CD4-positive, CD25-positive, alpha-beta regulatory T cell (primary cell): ENCODE data around the gene ALAS1. TPM values are rescaled to one million over a fixed set of nuclear protein-coding genes. Genes with fewer than 3 reads are reported as not detected.
A peak's percentile ranks its signal among the peaks of the same experiment; 100 is the strongest.
"Not testable (repeated sequence)": the region's sequence is repeated elsewhere in the genome, so short reads cannot be mapped to it uniquely, and the experiment has no call there.

Experiments used
- ATAC-seq, 2 donors: fragments of 150-1000 bp; cut with Tn5 transposase; one replicate each; pipeline ENCODE4 v1.10.0; 2021; ENCODE audit warnings: low read depth in 2 of 2, moderate number of reproducible peaks in 2 of 2, moderate library complexity in 1 of 2
- DNase-seq, 3 donors: peaks; one replicate each; pipeline versions ENCODE4 v3.0.0 to v3.0.0-alpha.2; 2012 to 2022; ENCODE audit warnings: mixed read lengths in 1 of 3
- H3K27ac ChIP-seq: one replicate; pipeline ENCODE4 v1.7.0; 2013; ENCODE audit warnings: mild to moderate bottlenecking, low read length; ENCODE audit not compliant: insufficient read depth, poor library complexity, severe bottlenecking
- H3K27me3 ChIP-seq: one replicate; pipeline ENCODE4 v1.7.0; 2013; ENCODE audit warnings: low read length; ENCODE audit not compliant: control insufficient read depth, insufficient read depth
- H3K36me3 ChIP-seq: one replicate; pipeline ENCODE4 v1.7.0; 2013; ENCODE audit warnings: mild to moderate bottlenecking, low read length, moderate library complexity; ENCODE audit not compliant: control insufficient read depth, insufficient read depth
- H3K4me1 ChIP-seq: 2 replicates; pipeline ENCODE4 v1.7.0; 2013; ENCODE audit warnings: mild to moderate bottlenecking, low read length; ENCODE audit not compliant: insufficient read depth, control insufficient read depth, poor library complexity, severe bottlenecking
- H3K4me3 ChIP-seq: one replicate; pipeline ENCODE4 v1.7.0; 2013; ENCODE audit warnings: low read depth, mild to moderate bottlenecking, low read length, moderate library complexity
- H3K9me3 ChIP-seq, 2 experiments: 1 replicate in 1 of 2; 2 replicates in 1 of 2; pipeline ENCODE4 v1.7.0; 2013; ENCODE audit warnings: low read length in 2 of 2, mild to moderate bottlenecking in 1 of 2, moderate library complexity in 1 of 2; ENCODE audit not compliant: control insufficient read depth in 2 of 2
- H3K27ac Mint-ChIP-seq, 3 donors: one replicate each; pipeline ENCODE4 v1.8.0; 2020 to 2022; ENCODE audit warnings: mild to moderate bottlenecking in 3 of 3, mixed read lengths in 3 of 3, moderate library complexity in 2 of 3
- H3K27me3 Mint-ChIP-seq: one replicate; pipeline ENCODE4 v1.8.0; 2022; ENCODE audit warnings: mild to moderate bottlenecking, mixed read lengths
- H3K36me3 Mint-ChIP-seq: one replicate; pipeline ENCODE4 v1.8.0; 2020; ENCODE audit warnings: mixed read lengths
- H3K4me1 Mint-ChIP-seq, 4 donors: one replicate each; pipeline ENCODE4 v1.8.0; 2020 to 2022; ENCODE audit warnings: mixed read lengths in 4 of 4, mild to moderate bottlenecking in 1 of 4
- H3K4me3 Mint-ChIP-seq, 4 donors: one replicate each; pipeline ENCODE4 v1.8.0; 2020 to 2022; ENCODE audit warnings: mild to moderate bottlenecking in 4 of 4, mixed read lengths in 4 of 4, moderate library complexity in 3 of 4
- H3K9me3 Mint-ChIP-seq, 7 donors: one replicate each; pipeline ENCODE4 v1.8.0; 2020 to 2022; ENCODE audit warnings: mixed read lengths in 7 of 7, mild to moderate bottlenecking in 3 of 7, moderate library complexity in 2 of 7
- polyA plus RNA-seq, 4 donors: library from polyadenylated mRNA; unstranded; fragments of 300-500 nt; fragmentation: Illumina TruSeq; gene quantifications; one replicate each; pipeline ENCODE4 v1.2.3, GENCODE V29; 2021
- total RNA-seq: library from RNA; stranded (reverse); gene quantifications from one replicate; pipeline ENCODE4 v1.2.3, GENCODE V29; 2022

ALAS1 gene
- total and polyA plus RNA-seq, 5 donors from 2014 or later: 17.1 to 41.4 (median 27.7) TPM

DNA sequence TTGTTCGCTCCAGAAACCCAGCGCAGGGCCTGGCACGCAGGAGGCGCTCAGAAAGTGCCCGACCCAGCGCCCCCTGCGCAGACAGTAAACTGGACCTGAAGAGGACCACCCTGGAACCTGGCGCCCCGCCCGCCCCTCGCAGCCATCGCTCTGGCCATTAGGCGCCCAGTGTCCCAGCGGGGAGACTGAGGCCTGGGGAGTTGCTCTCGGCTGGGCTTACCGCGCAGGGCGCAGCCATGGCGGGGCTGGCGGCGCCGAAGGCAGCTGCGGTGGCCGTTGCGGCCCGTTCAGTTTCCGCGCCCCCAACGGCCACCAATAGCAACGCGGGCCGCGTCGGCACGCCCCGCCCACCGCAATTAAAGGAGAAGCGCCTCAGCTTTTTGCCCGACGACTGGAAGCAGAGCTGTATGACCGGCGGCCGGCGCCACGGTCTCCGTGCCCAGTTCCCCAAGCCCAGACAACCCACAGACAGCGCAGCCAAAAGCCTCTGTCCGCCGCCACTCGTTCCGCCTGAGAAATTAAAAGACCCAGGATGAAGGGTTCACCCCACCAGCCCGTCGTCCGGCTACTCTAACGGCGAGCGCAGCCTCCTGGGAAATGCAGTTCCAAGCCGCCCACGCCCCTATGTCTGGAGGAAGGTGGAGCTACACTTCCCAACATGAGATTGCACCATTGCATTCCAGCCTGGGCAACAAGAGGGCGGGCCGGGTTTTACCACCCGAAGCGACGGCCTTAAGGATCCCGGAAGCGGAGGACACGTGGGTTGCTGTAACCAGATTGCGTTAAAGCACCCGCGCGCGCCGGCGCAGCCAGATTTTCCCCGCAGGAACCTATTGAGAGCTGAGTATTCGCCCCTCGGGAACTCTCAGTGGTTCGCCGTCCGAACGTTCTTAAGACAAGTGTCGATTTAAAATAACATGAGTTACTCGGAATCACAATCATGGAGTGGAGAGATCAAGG, 43.5 kb upstream of the ALAS1 start, which contains the start of gene POC1A:
POC1A (minus strand) TSS at position 289 of the 960 bp plus-strand sequence; CDS start at position 238, 51 bp downstream.
- Mint-ChIP-seq H3K36me3 (no peaks in the 10 kb centered on the region), H3K27me3 (peaks cover 2% of the 10 kb centered on the region), H3K4me1 (peaks cover 0 to 17% (median 7%) of the 10 kb centered on the region in 4 donors), H3K9me3 (no peaks in the 10 kb centered on the region), H3K4me3 (peak within 1 kb of the TSS; percentile 93 to 97 (median 96)), H3K27ac (peak within 1 kb of the TSS; percentile 94 to 98 (median 95))
- Histone ChIP-seq H3K27ac (peak within 1 kb of the TSS; percentile 85), H3K9me3 (no peaks in the 10 kb centered on the region), H3K4me1 (peaks cover 13% of the 10 kb centered on the region), H3K36me3 (no peaks in the 10 kb centered on the region), H3K27me3 (no peaks in the 10 kb centered on the region), H3K4me3 (peak within 1 kb of the TSS; percentile 89)
- ATAC-seq (peak; percentile 82), DNase-seq (peak; percentile 81 to 95 (median 84))

GRCh38 chr3:52155912-52156311, 42.0 kb upstream of the ALAS1 start:
- H3K4me1 ChIP-seq: peaks cover 13% of the 10 kb centered on the region
- DNase-seq: no peak
- no peaks in the 10 kb centered on the region for H3K27me3 ChIP-seq
- H3K36me3 Mint-ChIP-seq: no peaks in the 10 kb centered on the region
- peaks cover 0 to 17% (median 7%) of the 10 kb centered on the region in 4 donors for H3K4me1 Mint-ChIP-seq
- no peaks in the 10 kb centered on the region for H3K9me3 ChIP-seq
- H3K36me3 ChIP-seq: no peaks in the 10 kb centered on the region
- H3K4me3 ChIP-seq: no peak overlapping the region
- no peaks in the 10 kb centered on the region for H3K9me3 Mint-ChIP-seq
- no peak for ATAC-seq
- no peak overlapping the region for H3K27ac ChIP-seq
- H3K27me3 Mint-ChIP-seq: peaks cover 7% of the 10 kb centered on the region
- H3K27ac Mint-ChIP-seq: peak overlapping the region in 2 of 3 donors; percentile 51 to 56
- H3K4me3 Mint-ChIP-seq: peak overlapping the region; percentile 59 to 96 (median 80)

DNA sequence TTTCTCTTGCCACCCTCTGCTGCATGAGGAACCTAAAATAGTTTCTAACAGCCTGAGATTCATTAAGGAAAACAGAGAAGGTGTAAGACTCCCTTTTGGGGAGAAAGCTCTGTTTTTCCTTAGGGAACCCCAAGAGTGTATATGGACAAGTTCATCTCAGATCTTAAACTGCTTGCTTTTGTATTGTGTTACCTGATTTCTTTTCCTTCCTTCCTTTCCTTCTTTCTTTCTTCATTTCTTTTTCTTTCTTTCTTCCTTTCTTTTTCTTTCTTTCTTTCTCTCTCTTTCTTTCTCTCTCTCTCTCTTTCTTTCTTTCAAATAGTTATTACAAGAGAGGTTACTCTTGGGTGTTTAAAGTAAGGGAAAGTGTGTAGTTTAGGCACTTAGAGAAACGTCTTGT, 38.5 kb upstream of the ALAS1 start:
- Histone ChIP-seq H3K36me3 (no peaks in the 10 kb centered on the region), H3K27ac (no peak overlapping the region), H3K4me3 (no peak overlapping the region), H3K4me1 (peaks cover 6% of the 10 kb centered on the region), H3K9me3 (no peaks in the 10 kb centered on the region), H3K27me3 (no peaks in the 10 kb centered on the region)
- Mint-ChIP-seq H3K27ac (peak overlapping the region in 1 of 3 donors; percentile 67), H3K27me3 (peaks cover 7% of the 10 kb centered on the region), H3K4me3 (no peak overlapping the region), H3K36me3 (no peaks in the 10 kb centered on the region), H3K9me3 (no peaks in the 10 kb centered on the region), H3K4me1 (peaks cover 0 to 12% (median 5%) of the 10 kb centered on the region in 4 donors)
- DNase-seq (no peak), ATAC-seq (no peak)

GRCh38 chr3:52162250-52162872, 35.6 kb upstream of the ALAS1 start:
- Mint-ChIP-seq H3K36me3 (no peaks in the 10 kb centered on the region), H3K27me3 (peaks cover 17% of the 10 kb centered on the region), H3K27ac (no peak overlapping the region), H3K9me3 (no peaks in the 10 kb centered on the region), H3K4me1 (no peaks in the 10 kb centered on the region), H3K4me3 (no peak overlapping the region)
- no peak for ATAC-seq
- no peak for DNase-seq
- no peak overlapping the region for H3K4me3 ChIP-seq
- H3K27ac ChIP-seq: no peak overlapping the region
- H3K27me3 ChIP-seq: no peaks in the 10 kb centered on the region
- no peaks in the 10 kb centered on the region for H3K9me3 ChIP-seq
- no peaks in the 10 kb centered on the region for H3K4me1 ChIP-seq
- H3K36me3 ChIP-seq: no peaks in the 10 kb centered on the region

- H3K4me1 Mint-ChIP-seq: peaks cover 0 to 3% (median 0%) of the 10 kb centered on the region in 4 donors
- Histone ChIP-seq H3K27me3 (no peaks in the 10 kb centered on the region), H3K27ac (no peak overlapping the region), H3K4me1 (no peaks in the 10 kb centered on the region), H3K9me3 (no peaks in the 10 kb centered on the region), H3K36me3 (no peaks in the 10 kb centered on the region), H3K4me3 (no peak overlapping the region)
- H3K36me3 Mint-ChIP-seq: no peaks in the 10 kb centered on the region
- no peak overlapping the region for H3K4me3 Mint-ChIP-seq
- ATAC-seq (no peak), DNase-seq (no peak)
- H3K27ac Mint-ChIP-seq: no peak overlapping the region
- peaks cover 11% of the 10 kb centered on the region for H3K27me3 Mint-ChIP-seq
- H3K9me3 Mint-ChIP-seq: no peaks in the 10 kb centered on the region
Measured at GRCh38 chr3:52167240-52167639, 30.7 kb upstream of the ALAS1 start.

GRCh38 chr3:52170217-52170616, 27.7 kb upstream of the ALAS1 start:
- H3K4me1 Mint-ChIP-seq, H3K9me3 Mint-ChIP-seq, H3K27ac Mint-ChIP-seq, H3K4me1 ChIP-seq, H3K27me3 ChIP-seq, H3K9me3 ChIP-seq, H3K4me3 Mint-ChIP-seq, H3K36me3 Mint-ChIP-seq, H3K36me3 ChIP-seq, DNase-seq, ATAC-seq, H3K27ac ChIP-seq, H3K4me3 ChIP-seq: not testable (repeated sequence)
- peaks cover 11% of the 10 kb centered on the region for H3K27me3 Mint-ChIP-seq

GRCh38 chr3:52171514-52172261, 26.3 kb upstream of the ALAS1 start:
- Mint-ChIP-seq H3K27ac (no peak overlapping the region), H3K4me1 (peaks cover 0 to 3% (median 0%) of the 10 kb centered on the region in 4 donors), H3K36me3 (no peaks in the 10 kb centered on the region), H3K9me3 (no peaks in the 10 kb centered on the region), H3K27me3 (no peaks in the 10 kb centered on the region), H3K4me3 (no peak overlapping the region)
- DNase-seq (no peak), ATAC-seq (no peak)
- Histone ChIP-seq H3K27me3 (no peaks in the 10 kb centered on the region), H3K9me3 (no peaks in the 10 kb centered on the region), H3K27ac (no peak overlapping the region), H3K4me1 (no peaks in the 10 kb centered on the region), H3K4me3 (no peak overlapping the region), H3K36me3 (no peaks in the 10 kb centered on the region)
